ENCODE data around the gene MRPL39.

MRPL39 gene

DNA sequence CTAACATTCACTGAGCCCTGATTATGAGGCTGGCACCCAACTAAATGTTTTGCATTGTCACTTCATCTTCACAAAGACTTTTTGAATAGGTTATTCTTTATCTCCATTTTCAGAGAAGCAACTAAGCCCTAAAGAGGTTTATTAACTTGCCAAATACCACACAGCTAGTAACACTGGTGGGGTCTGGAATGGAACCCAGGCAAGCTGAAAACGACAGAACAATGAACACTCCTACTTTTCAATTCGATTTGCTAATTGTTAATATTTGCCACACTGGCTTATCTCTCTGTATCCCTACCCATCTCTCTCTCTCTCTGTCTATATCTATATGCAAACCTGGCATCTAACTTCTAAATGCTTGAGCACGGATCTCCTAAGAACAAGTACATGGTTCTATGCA, 40.6 kb downstream of the MRPL39 start:
- DNase-seq = no peak

DNA sequence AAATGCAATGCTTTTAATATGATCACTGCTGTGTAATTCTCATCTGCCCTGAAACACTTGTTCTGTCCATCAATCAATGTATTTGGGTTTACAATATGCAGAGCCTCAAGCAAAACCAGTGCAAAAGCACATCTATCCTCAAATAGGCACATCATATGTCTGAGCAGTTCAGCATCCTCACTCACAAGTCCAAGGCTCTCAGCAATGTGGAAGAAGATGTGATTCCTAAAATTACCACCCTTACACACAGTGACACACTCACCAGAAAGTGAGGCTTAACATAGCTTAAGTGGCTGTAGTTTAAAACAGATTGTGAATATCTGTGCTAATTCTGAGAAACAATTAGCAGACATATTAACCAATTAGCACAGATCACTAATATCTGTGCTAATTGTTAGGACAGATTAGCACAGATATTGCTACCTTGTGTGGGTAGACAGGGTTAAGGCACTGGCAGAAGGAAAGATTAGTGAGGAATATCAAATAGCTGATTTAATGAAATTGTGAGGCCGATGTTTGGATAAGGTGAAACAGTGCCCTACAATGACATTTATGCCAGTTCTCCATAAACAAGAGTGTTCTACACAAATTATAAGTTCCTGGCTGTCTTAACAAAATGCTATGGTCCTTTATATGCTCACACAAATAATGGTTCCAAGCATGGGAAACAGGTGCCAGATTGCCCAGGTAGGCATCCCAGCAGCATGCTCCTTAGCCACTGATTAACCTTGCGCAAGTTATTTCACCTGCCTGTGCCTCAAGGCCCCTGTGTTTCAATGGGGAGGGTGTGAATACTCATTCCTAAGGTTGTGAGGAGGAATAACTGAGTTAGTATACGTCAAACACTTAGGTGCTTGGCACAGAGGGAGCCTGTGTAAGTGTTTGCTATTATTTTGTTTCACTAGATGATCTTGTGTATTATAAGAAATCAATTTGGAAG, 41.7 kb downstream of the MRPL39 start:
- DNase-seq = no peak

- DNase-seq = no peak
These were observed 42.8 kb downstream of the MRPL39 start for GRCh38 chr21:25564349-25564948.

- no peak for DNase-seq
These were observed 43.7 kb downstream of the MRPL39 start for GRCh38 chr21:25563361-25564116.

- no peak for DNase-seq
These were observed 44.6 kb downstream of the MRPL39 start for GRCh38 chr21:25562660-25563059.

DNA sequence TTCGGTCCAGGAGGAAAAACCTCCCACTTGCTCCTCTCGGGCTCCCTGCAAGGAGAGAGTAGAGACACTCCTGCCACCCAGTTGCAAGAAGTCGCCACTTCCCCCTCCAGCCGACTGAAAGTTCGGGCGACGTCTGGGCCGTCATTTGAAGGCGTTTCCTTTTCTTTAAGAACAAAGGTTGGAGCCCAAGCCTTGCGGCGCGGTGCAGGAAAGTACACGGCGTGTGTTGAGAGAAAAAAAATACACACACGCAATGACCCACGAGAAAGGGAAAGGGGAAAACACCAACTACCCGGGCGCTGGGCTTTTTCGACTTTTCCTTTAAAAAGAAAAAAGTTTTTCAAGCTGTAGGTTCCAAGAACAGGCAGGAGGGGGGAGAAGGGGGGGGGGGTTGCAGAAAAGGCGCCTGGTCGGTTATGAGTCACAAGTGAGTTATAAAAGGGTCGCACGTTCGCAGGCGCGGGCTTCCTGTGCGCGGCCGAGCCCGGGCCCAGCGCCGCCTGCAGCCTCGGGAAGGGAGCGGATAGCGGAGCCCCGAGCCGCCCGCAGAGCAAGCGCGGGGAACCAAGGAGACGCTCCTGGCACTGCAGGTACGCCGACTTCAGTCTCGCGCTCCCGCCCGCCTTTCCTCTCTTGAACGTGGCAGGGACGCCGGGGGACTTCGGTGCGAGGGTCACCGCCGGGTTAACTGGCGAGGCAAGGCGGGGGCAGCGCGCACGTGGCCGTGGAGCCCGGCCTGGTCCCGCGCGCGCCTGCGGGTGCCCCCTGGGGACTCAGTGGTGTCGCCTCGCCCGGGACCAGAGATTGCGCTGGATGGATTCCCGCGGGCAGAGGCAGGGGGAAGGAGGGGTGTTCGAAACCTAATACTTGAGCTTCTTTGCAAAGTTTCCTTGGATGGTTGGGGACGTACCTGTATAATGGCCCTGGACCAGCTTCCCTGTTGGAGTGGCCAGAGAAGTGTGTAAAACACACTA, 45.3 kb downstream of the MRPL39 start:
- no peak for DNase-seq

- DNase-seq = no peak
These were observed 46.4 kb downstream of the MRPL39 start for GRCh38 chr21:25560891-25561290.

GRCh38 chr21:25560271-25560685, 47.0 kb downstream of the MRPL39 start:
- DNase-seq = no peak

GRCh38 chr21:25559746-25560145, 47.5 kb downstream of the MRPL39 start:
- no peak for DNase-seq

GRCh38 chr21:25558123-25558522, 49.2 kb downstream of the MRPL39 start:
- no peak for DNase-seq

- no peak for DNase-seq
These were observed 50.1 kb downstream of the MRPL39 start for GRCh38 chr21:25557180-25557579.

- DNase-seq = no peak
These were observed 51.2 kb downstream of the MRPL39 start for GRCh38 chr21:25556091-25556490.

DNA sequence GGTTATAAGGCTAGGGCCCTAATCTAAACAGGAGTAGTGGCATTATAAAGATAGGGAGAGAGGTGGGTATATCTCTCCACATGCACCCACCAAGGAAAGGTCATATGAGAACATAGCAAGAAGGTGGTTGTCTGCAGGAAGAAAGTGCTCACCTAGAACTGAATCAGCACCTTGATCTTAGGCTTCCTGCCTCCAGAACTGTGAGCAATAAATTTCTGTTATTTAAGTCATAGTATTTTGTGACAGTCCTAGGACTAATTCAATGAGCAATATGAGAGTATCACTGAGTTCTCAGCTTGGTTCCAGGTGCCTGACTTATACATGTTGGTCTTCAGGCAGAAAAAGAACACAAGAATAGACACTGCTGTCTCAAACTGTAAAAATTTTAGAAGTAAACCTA, 51.8 kb downstream of the MRPL39 start:
- no peak for DNase-seq

DNA sequence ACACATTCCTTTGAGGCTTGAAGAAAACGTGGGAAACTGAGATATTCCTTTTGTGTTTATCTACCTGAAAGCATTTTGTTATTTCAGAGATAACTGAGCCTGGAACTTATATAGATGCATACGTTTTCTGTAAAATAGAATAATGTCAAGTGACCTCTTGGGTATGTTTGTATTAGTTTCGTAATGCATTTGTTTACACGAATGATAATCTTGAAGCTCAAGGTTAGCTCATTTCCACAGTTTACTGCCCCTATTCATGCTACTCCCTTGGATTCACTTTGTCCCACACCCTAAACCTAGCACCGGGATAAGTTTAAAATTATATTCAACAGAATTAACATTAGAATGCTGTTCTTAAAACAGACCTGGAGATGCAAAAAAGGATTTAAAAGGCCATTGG, 54.4 kb downstream of the MRPL39 start:
- DNase-seq = no peak

- no peak for DNase-seq
These were observed 55.7 kb downstream of the MRPL39 start for GRCh38 chr21:25551569-25551968.

DNA sequence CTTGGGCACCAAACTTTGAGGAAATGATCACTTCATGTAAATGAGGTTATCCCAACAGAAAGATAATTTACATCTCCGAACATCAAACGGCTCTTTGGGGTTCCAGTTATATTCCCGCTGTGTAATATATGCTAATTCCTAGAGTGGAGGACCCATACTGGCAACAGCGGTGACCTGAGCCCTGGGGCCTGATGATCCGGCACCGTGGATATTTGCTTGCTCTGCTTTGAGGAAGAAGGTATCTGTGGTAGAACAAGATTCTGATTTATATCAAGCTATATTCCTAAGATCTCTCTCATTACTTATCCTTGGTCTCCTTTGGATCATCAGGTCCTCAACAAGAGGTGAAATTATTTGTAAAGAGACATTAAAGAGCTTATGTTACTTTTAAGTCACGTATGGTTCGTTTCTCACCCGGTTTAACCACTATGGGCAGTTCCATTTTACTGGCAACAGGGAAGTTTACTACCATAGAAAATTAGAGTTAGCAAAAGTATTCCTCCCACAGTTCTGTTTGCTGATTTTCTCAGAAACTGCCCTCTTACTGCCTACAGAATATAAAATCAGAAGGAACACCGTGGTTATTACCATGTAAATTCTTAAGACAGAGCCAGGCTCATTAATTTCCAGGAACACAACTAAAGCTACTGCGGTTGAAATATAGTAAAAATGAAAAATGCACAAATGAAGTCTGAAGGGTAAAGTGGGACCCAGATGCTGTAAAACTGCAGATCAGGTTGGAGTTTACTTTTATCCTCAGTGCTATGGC, 56.7 kb downstream of the MRPL39 start:
- no peak for DNase-seq

GRCh38 chr21:25541042-25541441, 66.2 kb downstream of the MRPL39 start:
- DNase-seq = no peak

DNA sequence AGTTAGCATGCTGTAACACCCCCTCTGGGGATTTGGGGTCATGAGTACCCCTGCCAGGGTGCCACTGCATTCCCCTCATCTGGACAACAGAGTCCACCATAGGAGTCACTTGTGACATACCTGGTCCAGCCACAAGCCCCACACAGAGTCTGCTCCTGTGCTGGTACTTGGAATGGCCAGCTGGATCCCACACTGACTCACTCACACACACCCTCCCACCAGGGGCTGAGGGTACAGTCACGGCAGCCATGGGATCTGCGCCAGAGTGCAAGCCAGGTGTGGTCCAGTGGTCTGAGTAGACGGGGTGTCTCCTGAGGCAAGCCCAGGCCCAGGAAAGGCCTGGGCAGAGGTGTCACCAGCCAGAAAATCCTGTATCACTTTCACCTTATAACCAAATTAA, 67.7 kb downstream of the MRPL39 start:
- no peak for DNase-seq

GRCh38 chr21:25537174-25537573, 70.1 kb downstream of the MRPL39 start:
- no peak for DNase-seq

DNA sequence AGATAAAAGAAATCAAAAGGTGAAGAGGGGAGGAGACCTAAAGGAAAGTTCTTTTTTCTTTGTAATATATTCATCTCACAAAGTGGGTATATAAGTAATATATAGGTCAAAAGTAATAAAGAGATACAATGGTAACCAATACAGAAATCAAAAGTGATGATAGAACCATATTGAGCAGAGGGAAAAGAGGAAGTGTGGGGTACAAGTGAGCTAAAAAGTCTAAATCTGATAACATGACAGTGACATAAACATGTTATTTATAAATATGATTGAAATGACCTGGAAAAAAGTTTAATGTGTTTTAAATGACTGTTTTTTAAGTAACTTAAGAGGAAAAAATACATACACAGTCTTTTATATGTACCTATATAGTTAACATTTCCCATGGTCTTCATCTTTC, 70.5 kb downstream of the MRPL39 start:
- DNase-seq = no peak

DNA sequence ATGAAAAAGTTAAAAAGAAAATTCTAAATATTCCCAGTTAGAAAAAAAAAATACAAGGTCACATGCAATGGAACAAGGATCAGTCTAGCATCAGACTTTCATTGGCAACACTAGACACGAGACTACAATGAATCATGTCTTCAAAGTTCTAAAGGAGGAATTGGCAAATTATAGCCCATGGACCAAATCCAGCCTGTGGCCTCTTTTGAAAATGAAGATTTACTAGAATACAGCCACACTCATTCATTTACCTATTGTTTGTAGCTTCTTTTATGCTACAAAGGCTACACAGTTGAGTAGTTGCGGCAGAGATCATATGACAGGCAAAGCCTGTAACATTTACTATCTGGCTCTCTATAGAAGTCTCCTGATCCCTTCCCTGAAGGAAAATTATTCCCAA, 71.4 kb downstream of the MRPL39 start:
- no peak for DNase-seq

All from NCI-H524 treated with DMSO at 0.1 percent for 48 hours (cell line).